ENCODE results near the gene DSE. TPM values are rescaled to one million over a fixed set of nuclear protein-coding genes. Genes with fewer than 3 reads are reported as not detected.

The DSE gene
- total and polyA plus RNA-seq, 2 donors (not counting 1 experiment from before 2014, with no cell fraction given), result 8.3 to 8.6 TPM

DNA sequence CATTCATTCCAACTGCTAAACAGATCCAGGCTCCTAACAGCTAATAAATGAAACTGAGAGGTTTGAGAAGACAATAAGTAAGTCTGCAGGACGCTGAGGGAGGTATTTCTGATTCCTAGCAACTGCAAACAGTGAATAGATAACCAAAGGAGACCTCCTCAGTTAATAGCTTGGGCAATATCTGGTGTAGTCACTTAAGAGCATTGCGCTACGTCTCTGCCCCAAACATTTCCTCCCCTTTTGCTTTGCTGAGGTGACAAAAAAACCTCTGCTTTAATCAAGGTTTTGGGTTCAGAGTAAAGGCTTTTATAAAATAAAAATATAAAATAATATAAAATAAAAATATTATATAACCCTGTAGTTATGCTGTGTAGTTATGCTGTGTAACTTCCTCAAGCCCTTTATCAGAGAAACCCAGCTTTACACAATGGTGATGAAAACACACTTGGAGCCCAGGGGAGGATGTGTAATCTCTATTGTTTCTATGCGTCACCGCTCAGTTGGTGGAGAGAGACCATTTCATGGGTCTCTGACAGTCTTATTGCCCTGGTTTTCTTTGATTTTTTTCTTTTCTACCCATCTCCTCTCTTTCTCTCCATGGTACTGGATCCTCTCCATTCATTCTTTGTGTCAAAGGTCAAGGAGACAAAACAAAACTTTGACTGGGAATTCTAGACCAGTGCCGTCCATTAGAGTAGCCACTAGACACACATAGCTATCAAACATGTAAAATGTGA lies 121.8 kb downstream of the DSE start:
- ATAC-seq (ENCODE audit: low read depth), result no peak
- Histone ChIP-seq H3K4me2 (replicated peaks; ENCODE audit: low read depth, low read length, poor library complexity, severe bottlenecking) (no peak overlapping the region), H2AFZ (ENCODE audit: insufficient read depth, low read depth, low read length, poor library complexity, severe bottlenecking) (no peak overlapping the region), H3K27me3 (replicated peaks in 1 of 4; ENCODE audit: control extremely low read depth in 1 of 4, control insufficient read depth in 3 of 4, insufficient read depth in 4 of 4, low read length in 3 of 4) (peaks cover 0 to 3% (median 0%) of the 10 kb centered on the region in 4 experiments), H3K79me2 (ENCODE audit: control insufficient read depth, insufficient read depth, low read length) (no peaks in the 10 kb centered on the region), H3K27ac (ENCODE audit: low read length in 2 of 2) (no peak overlapping the region), H3K9me3 (ENCODE audit: control extremely low read depth in 1 of 3, control insufficient read depth in 2 of 3, insufficient read depth in 1 of 3, low read length in 2 of 3) (peaks cover 0 to 2% (median 0%) of the 10 kb centered on the region in 3 donors), H3K4me1 (ENCODE audit: control insufficient read depth in 2 of 2, insufficient read depth in 2 of 2, low read length in 2 of 2) (no peaks in the 10 kb centered on the region), H3K36me3 (replicated peaks in 1 of 2; ENCODE audit: control extremely low read depth in 1 of 2, control insufficient read depth in 1 of 2, extremely low read depth in 1 of 2, insufficient read depth in 2 of 2, low read length in 1 of 2) (no peaks in the 10 kb centered on the region), H3K4me3 (ENCODE audit: control extremely low read depth in 1 of 5, extremely low read depth in 1 of 5, insufficient read depth in 1 of 5, low read depth in 2 of 5, low read length in 4 of 5) (no peak overlapping the region), H4K20me1 (ENCODE audit: control insufficient read depth, insufficient read depth, low read length, poor library complexity, severe bottlenecking) (no peaks in the 10 kb centered on the region), H3K9ac (ENCODE audit: low read length) (no peak overlapping the region)
- intact Hi-C loops (cut with micrococcal nuclease), result no loop called here
- ChIA-PET POLR2A (no interaction called here), CTCF (interaction anchor here (0.8 to 0.9 kb wide), 2 partner anchors 43 to 68 kb away, joined by 3 read pairs; no protein-coding TSS in a partner anchor)
- no peaks in the 10 kb centered on the region for H3K4me1 Mint-ChIP-seq
- H3K9me3 Mint-ChIP-seq (ENCODE audit: insufficient read depth), result peaks cover 6% of the 10 kb centered on the region
- no peak overlapping the region for H3K4me3 Mint-ChIP-seq
- TF ChIP-seq EZH2 (IDR thresholded peaks at IDR 0.05; ENCODE audit: borderline replicate concordance, insufficient read depth, low read depth, low read length, poor library complexity, severe bottlenecking), result no peak
- TF ChIP-seq, protein P1, sequence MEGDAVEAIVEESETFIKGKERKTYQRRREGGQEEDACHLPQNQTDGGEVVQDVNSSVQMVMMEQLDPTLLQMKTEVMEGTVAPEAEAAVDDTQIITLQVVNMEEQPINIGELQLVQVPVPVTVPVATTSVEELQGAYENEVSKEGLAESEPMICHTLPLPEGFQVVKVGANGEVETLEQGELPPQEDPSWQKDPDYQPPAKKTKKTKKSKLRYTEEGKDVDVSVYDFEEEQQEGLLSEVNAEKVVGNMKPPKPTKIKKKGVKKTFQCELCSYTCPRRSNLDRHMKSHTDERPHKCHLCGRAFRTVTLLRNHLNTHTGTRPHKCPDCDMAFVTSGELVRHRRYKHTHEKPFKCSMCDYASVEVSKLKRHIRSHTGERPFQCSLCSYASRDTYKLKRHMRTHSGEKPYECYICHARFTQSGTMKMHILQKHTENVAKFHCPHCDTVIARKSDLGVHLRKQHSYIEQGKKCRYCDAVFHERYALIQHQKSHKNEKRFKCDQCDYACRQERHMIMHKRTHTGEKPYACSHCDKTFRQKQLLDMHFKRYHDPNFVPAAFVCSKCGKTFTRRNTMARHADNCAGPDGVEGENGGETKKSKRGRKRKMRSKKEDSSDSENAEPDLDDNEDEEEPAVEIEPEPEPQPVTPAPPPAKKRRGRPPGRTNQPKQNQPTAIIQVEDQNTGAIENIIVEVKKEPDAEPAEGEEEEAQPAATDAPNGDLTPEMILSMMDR (IDR thresholded peaks at IDR 0.05), result no peak
- no peak overlapping the region for H3K27ac Mint-ChIP-seq
- no CpG with 5 or more reads among the region's 6 CpGs for WGBS (ENCODE audit: insufficient coverage)
- DNase-seq, result no peak
- peaks cover 12% of the 10 kb centered on the region for H3K27me3 Mint-ChIP-seq

Other genes starting within 250 kb of the DSE start
- gene COL10A1, start 244.8 kb upstream of the DSE start, total RNA-seq, result not detected in 2 replicates
- not detected in 2 replicates for gene COL10A1, start 244.8 kb upstream of the DSE start, polyA plus RNA-seq
- 20.5 and 20.6 TPM in 2 replicates for gene TSPYL4, start 116.9 kb upstream of the DSE start, total RNA-seq
- 21.4 and 33.5 TPM in 2 replicates for gene TSPYL4, start 116.9 kb upstream of the DSE start, polyA plus RNA-seq
- gene TSPYL1, start 91.0 kb upstream of the DSE start, total RNA-seq, result 98.9 and 101 TPM in 2 replicates
- gene TSPYL1, start 91.0 kb upstream of the DSE start, polyA plus RNA-seq, result 93.3 and 111 TPM in 2 replicates
- 29.6 and 30.6 TPM in 2 replicates for gene CALHM6, start 90.4 kb downstream of the DSE start, total RNA-seq
- 63.8 and 68.4 TPM in 2 replicates for gene CALHM6, start 90.4 kb downstream of the DSE start, polyA plus RNA-seq
- gene CALHM5, start 140.7 kb downstream of the DSE start, total RNA-seq, result not detected in 2 replicates
- not detected in 2 replicates for gene CALHM5, start 140.7 kb downstream of the DSE start, polyA plus RNA-seq
- not detected in 2 replicates for gene TRAPPC3L, start 174.7 kb downstream of the DSE start, total RNA-seq
- not detected in 2 replicates for gene TRAPPC3L, start 174.7 kb downstream of the DSE start, polyA plus RNA-seq
- not detected in 2 replicates for gene CALHM4, start 182.8 kb downstream of the DSE start, total RNA-seq
- gene CALHM4, start 182.8 kb downstream of the DSE start, polyA plus RNA-seq, result not detected in 2 replicates
- gene RWDD1, start 200.6 kb downstream of the DSE start, total RNA-seq, result 21.8 and 22.4 TPM in 2 replicates
- 18.0 and 26.7 TPM in 2 replicates for gene RWDD1, start 200.6 kb downstream of the DSE start, polyA plus RNA-seq
- 0.69 and 0.83 TPM in 2 replicates for gene RSPH4A, start 245.5 kb downstream of the DSE start, total RNA-seq
- gene RSPH4A, start 245.5 kb downstream of the DSE start, polyA plus RNA-seq, result 0.25 and 0.43 TPM in 2 replicates